Measurements from ENCODE around the gene AOPEP. TPM values are rescaled to one million over a fixed set of nuclear protein-coding genes. Genes with fewer than 3 reads are reported as not detected.

Gene AOPEP
- polyA plus RNA-seq, 1 of the 3 experiments (the other 2 are of a cell fraction): 54.6 TPM

GRCh38 chr9:94867842-94868312 is 141.4 kb downstream of the AOPEP start:
- Histone ChIP-seq H2AFZ (ENCODE audit: low read depth) (no peak overlapping the region), H3K4me3 (ENCODE audit: low read depth in 2 of 2, low read length in 1 of 2) (no peak overlapping the region; a peak in 1 of 4 replicates), H3F3A (replicated peaks; ENCODE audit: insufficient read depth) (peaks cover 55% of the 10 kb centered on the region), H3K9me3 (no peaks in the 10 kb centered on the region), H3K9me2 (no peaks in the 10 kb centered on the region), H3K79me2 (ENCODE audit: insufficient read depth) (peaks cover 10% of the 10 kb centered on the region), H3K36me3 (replicated peaks in 1 of 2; ENCODE audit: control insufficient read depth in 1 of 2, insufficient read depth in 2 of 2, low read length in 1 of 2) (no peaks in the 10 kb centered on the region), H3K4me1 (ENCODE audit: control insufficient read depth in 1 of 2, insufficient read depth in 2 of 2, low read depth in 1 of 2, low read length in 1 of 2) (peaks cover 68 to 76% of the 10 kb centered on the region in 2 experiments), H3K27ac (ENCODE audit: low read depth in 2 of 2, low read length in 1 of 2) (peak overlapping the region; percentile 97 to 100), H3K9ac (peak overlapping the region; percentile 64), H3K27me3 (ENCODE audit: insufficient read depth) (no peaks in the 10 kb centered on the region), H3K4me2 (peak overlapping the region; percentile 73), H4K20me1 (ENCODE audit: insufficient read depth) (no peaks in the 10 kb centered on the region)
- 14% methylated on average over 4 of the region's 4 CpGs for WGBS (ENCODE audit: low lambda C conversion rate)
- POLR2A ChIA-PET: interaction anchor here (0.9 kb wide), 1 partner anchor 140 kb away, joined by 3 read pairs; no protein-coding TSS in a partner anchor
- no peak for DNase-seq
- CTCF ChIA-PET: interaction anchor here (0.8 to 3.8 kb wide), 11 partner anchors 46 to 401 kb away, joined by 3 to 22 read pairs (median 4); no protein-coding TSS in a partner anchor
- TF ChIP-seq TCF12 (IDR thresholded peaks at IDR 0.05): peak; percentile 72
- TF ChIP-seq TAF1 (IDR thresholded peaks at IDR 0.05; ENCODE audit: borderline replicate concordance, low read depth, low read length): peak; percentile 6; the same call in 1 of the 2 replicates
- TF ChIP-seq GABPA (IDR thresholded peaks at IDR 0.05; ENCODE audit: low read depth): no peak
- no peak for TF ChIP-seq ELF1 (IDR thresholded peaks at IDR 0.05)
- TF ChIP-seq, protein P1, sequence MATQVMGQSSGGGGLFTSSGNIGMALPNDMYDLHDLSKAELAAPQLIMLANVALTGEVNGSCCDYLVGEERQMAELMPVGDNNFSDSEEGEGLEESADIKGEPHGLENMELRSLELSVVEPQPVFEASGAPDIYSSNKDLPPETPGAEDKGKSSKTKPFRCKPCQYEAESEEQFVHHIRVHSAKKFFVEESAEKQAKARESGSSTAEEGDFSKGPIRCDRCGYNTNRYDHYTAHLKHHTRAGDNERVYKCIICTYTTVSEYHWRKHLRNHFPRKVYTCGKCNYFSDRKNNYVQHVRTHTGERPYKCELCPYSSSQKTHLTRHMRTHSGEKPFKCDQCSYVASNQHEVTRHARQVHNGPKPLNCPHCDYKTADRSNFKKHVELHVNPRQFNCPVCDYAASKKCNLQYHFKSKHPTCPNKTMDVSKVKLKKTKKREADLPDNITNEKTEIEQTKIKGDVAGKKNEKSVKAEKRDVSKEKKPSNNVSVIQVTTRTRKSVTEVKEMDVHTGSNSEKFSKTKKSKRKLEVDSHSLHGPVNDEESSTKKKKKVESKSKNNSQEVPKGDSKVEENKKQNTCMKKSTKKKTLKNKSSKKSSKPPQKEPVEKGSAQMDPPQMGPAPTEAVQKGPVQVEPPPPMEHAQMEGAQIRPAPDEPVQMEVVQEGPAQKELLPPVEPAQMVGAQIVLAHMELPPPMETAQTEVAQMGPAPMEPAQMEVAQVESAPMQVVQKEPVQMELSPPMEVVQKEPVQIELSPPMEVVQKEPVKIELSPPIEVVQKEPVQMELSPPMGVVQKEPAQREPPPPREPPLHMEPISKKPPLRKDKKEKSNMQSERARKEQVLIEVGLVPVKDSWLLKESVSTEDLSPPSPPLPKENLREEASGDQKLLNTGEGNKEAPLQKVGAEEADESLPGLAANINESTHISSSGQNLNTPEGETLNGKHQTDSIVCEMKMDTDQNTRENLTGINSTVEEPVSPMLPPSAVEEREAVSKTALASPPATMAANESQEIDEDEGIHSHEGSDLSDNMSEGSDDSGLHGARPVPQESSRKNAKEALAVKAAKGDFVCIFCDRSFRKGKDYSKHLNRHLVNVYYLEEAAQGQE (IDR thresholded peaks at IDR 0.05; ENCODE audit: low read depth, low read length): no peak
- no peak for TF ChIP-seq MXI1 (IDR thresholded peaks at IDR 0.05; ENCODE audit: low read depth, low read length)
- no peak for TF ChIP-seq RAD21 (IDR thresholded peaks at IDR 0.05; ENCODE audit: low read length)
- TF ChIP-seq FOXJ3 (CRISPR knock-in tag; IDR thresholded peaks at IDR 0.05): no peak
- peak; percentile 61 for TF ChIP-seq JUND (IDR thresholded peaks at IDR 0.05)
- TF ChIP-seq, protein P2, sequence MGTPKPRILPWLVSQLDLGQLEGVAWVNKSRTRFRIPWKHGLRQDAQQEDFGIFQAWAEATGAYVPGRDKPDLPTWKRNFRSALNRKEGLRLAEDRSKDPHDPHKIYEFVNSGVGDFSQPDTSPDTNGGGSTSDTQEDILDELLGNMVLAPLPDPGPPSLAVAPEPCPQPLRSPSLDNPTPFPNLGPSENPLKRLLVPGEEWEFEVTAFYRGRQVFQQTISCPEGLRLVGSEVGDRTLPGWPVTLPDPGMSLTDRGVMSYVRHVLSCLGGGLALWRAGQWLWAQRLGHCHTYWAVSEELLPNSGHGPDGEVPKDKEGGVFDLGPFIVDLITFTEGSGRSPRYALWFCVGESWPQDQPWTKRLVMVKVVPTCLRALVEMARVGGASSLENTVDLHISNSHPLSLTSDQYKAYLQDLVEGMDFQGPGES (IDR thresholded peaks at IDR 0.05; ENCODE audit: low read depth, low read length): no peak
- TF ChIP-seq FOXM1 (IDR thresholded peaks at IDR 0.05; ENCODE audit: low read depth): no peak
- TF ChIP-seq SIN3A (IDR thresholded peaks at IDR 0.05; ENCODE audit: borderline replicate concordance, low read depth, low read length): peak; percentile 24; the same call in 1 of the 2 replicates
- peak; percentile 40; the same call in 1 of the 2 replicates for TF ChIP-seq TEAD4 (IDR thresholded peaks at IDR 0.05; ENCODE audit: borderline replicate concordance, insufficient read depth)
- TF ChIP-seq, protein P3, sequence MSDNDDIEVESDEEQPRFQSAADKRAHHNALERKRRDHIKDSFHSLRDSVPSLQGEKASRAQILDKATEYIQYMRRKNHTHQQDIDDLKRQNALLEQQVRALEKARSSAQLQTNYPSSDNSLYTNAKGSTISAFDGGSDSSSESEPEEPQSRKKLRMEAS (IDR thresholded peaks at IDR 0.05; ENCODE audit: low read depth): peak; percentile 68; the same call in 1 of the 2 replicates
- peak; percentile 28 to 51; a peak in 2 of 4 replicates for TF ChIP-seq EP300 (IDR thresholded peaks at IDR 0.05; ENCODE audit: borderline replicate concordance in 1 of 2, low read depth in 1 of 2, low read length in 1 of 2)
- TF ChIP-seq POLR2AphosphoS5 (IDR thresholded peaks at IDR 0.05; ENCODE audit: low read depth, low read length): no peak; the same call in 1 of the 2 replicates
- TF ChIP-seq, protein P4, sequence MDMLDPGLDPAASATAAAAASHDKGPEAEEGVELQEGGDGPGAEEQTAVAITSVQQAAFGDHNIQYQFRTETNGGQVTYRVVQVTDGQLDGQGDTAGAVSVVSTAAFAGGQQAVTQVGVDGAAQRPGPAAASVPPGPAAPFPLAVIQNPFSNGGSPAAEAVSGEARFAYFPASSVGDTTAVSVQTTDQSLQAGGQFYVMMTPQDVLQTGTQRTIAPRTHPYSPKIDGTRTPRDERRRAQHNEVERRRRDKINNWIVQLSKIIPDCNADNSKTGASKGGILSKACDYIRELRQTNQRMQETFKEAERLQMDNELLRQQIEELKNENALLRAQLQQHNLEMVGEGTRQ (IDR thresholded peaks at IDR 0.05; ENCODE audit: borderline replicate concordance, low read depth, low read length): no peak
- TF ChIP-seq NRF1 (IDR thresholded peaks at IDR 0.05; ENCODE audit: low read depth, low read length): no peak
- peak; percentile 48 for TF ChIP-seq PBX3 (IDR thresholded peaks at IDR 0.05)
- no peak for TF ChIP-seq EZH2phosphoT487 (IDR thresholded peaks at IDR 0.05; ENCODE audit: borderline replicate concordance, low read depth)
- TF ChIP-seq RXRA (IDR thresholded peaks at IDR 0.05; ENCODE audit: borderline replicate concordance, low read depth): 0 out of 2 replicates have a peak, but pooled peaks have one; percentile 41
- no peak for TF ChIP-seq ZBTB33 (IDR thresholded peaks at IDR 0.05; ENCODE audit: borderline replicate concordance, low read depth)
- no peak for TF ChIP-seq SMC3 (IDR thresholded peaks at IDR 0.05; ENCODE audit: low read depth, low read length)
- TF ChIP-seq RCOR1 (IDR thresholded peaks at IDR 0.05; ENCODE audit: low read length): no peak
- no peak for TF ChIP-seq YY1 (IDR thresholded peaks at IDR 0.05; ENCODE audit: low read depth)
- peak; percentile 66 for TF ChIP-seq NFIC (IDR thresholded peaks at IDR 0.05; ENCODE audit: borderline replicate concordance)
